Measurements from ENCODE around the gene OTUD4.

DNA sequence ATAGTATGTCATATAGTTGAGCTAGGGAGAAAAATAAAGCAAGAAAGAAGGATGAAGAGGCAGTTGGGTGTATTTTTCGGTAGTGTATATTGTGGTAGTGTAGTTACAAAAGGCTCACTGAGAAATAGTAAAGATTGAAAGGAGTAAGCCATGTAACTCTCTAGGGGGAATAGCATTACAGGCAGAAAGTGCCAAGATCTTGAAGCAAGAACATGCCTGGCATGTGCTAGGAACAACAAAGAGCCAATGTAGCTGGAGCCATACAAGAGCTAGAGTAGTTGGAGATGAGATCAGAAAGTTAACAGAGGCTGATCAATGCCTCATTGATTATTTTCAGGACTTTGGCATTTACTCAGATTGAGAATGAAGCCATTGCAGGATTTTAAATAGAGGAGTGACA lies 79.3 kb downstream of the OTUD4 start:
- TF ChIP-seq, protein P1, sequence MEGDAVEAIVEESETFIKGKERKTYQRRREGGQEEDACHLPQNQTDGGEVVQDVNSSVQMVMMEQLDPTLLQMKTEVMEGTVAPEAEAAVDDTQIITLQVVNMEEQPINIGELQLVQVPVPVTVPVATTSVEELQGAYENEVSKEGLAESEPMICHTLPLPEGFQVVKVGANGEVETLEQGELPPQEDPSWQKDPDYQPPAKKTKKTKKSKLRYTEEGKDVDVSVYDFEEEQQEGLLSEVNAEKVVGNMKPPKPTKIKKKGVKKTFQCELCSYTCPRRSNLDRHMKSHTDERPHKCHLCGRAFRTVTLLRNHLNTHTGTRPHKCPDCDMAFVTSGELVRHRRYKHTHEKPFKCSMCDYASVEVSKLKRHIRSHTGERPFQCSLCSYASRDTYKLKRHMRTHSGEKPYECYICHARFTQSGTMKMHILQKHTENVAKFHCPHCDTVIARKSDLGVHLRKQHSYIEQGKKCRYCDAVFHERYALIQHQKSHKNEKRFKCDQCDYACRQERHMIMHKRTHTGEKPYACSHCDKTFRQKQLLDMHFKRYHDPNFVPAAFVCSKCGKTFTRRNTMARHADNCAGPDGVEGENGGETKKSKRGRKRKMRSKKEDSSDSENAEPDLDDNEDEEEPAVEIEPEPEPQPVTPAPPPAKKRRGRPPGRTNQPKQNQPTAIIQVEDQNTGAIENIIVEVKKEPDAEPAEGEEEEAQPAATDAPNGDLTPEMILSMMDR (IDR thresholded peaks at IDR 0.05; ENCODE audit: low read length): no peak
- no peak for TF ChIP-seq EZH2 (IDR thresholded peaks at IDR 0.05; ENCODE audit: borderline replicate concordance, low read length)
